Occipital lobe (tissue), 2 donors: ENCODE data around the gene PLEKHA7. TPM values are rescaled to one million over a fixed set of nuclear protein-coding genes. Genes with fewer than 3 reads are reported as not detected.

ENCODE experiments used
- DNase-seq: peaks from one replicate; lab custom pipeline; 2025; lab: John Stamatoyannopoulos, UW
- total RNA-seq: library from RNA; depleted of rRNA; stranded (reverse); fragments of >200 nt; gene quantifications from one replicate; pipeline ENCODE4 v1.2.3, GENCODE V29; 2014

The PLEKHA7 gene
- total RNA-seq, 1 donor from 2014 or later, result 5.5 TPM

DNA sequence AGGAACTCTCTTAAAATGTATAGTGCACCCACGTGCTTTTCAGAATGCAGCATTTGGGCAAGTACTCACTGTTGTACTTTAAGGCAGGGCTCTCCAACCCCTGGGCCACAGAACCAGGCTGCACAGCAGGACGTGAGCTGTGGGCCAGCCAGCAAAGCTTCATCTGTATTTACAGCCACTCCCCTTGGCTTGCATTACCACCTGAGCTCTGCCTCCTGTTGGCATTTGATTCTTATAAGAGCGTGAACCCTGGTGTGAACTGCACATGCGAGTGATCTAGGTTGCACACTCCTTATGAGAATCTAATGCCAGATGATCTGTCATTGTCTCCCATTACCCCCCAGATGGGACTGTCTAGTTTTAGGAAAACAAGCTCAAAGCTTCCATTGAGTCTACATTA is 272.7 kb downstream of the PLEKHA7 start:
- DNase-seq, result no peak

DNA sequence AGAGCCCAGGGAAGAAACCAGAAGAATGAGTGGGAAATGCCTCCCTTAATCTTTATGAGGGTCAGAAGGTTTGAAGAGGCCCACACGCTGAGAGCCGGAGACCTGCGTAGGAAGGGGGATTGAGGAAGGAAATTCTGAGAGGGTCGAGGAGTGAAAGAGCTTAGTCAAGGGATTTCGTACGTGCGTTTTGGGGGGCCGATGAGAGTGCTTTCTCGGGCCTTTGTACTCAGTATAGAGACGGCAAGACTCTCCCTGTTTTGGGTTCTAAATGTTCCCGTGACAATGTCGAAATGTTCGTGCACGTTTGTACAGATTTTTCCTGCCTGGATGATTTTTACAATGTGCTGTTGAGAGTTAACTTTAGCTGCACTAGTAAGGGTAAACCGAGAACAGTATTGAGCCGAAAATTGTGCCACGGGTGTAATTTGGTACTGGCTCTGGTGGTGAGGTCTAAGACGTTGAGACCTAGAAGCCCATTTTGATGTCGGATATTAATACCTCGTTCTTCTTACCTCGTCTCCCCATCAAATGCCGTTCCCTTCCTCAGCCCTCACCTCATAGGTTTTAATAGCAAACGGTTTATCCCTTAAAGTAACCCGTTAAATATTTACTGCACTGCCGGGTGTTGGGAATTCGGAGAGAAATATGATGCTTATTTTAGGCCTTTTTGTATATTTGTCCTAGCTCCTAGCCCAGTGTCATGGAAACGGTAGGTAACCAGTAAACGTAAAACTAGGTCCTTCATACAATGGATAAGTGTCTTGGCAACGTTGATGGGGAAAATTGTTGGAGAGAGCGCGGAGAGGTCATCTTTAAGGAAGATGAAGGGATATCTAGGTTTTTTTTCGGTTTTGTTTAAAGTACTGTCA is 275.0 kb downstream of the PLEKHA7 start:
- DNase-seq, result no peak

DNA sequence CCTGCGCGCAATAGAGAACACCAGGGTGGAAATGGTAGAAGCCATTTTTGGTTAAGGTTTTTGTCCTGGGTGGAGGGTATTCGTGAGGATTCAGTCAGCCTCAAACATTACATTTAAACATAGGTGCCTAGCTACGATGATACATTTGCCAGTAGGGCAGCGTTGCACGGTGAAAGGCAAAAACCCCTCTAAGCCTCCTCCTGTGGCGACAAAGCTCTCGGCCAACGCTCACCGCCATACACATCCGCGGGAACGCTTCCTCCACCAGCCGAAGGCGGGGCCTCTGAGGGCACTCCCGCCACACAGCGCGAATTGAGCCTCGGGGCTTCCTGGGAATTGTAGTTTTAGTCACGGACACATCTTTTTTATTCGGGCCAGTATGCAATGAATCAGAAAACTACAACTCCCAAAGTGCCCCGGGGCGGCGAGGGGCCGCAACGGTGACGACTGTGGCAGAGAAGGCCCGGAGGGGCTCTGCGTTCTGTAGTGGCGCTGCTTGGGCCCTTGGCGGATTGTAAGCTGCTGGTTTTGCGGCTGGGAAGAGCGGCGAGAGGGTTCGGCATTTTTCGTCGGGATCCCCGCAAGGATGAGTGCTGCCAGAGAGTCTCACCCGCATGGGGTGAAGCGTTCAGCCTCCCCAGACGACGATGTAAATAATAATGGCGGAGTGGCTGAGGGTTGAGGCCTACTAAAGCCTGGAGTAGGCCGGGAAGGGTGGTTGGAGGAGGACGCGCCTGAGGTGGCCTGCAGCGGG is 275.8 kb downstream of the PLEKHA7 start, which contains the start of gene C11orf58:
C11orf58 (plus strand) TSS at position 455 of the 754 bp plus-strand sequence; CDS start at position 587, 132 bp downstream.
- DNase-seq, result peak; percentile 96

DNA sequence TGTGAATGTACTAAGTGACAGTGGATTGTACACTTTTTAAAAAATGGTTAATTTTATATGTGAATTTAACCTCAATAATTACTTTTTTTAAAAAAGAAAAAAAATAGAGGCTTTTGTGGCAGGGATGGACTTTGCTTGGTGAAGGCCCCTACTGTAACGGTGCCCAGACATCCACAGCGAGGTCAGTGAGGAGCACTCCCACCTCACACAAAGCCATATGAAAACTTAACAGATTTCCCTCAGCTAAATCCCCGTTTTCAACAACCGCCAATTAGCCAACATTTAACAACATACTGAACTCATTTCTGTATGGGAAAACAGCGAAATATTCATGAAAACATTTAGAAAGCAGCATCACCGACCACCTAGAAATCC is 276.4 kb downstream of the PLEKHA7 start:
- no peak for DNase-seq

Other genes starting within 250 kb of the PLEKHA7 start
- 1,606 TPM for gene RPS13, start 63.3 kb upstream of the PLEKHA7 start, total RNA-seq
- 45.7 TPM for gene PIK3C2A, start 193.6 kb upstream of the PLEKHA7 start, total RNA-seq